Ishikawa (cell line): ENCODE data around the gene KCNIP4.

Experiments
- EP300 ChIP-seq: IDR thresholded peaks from 2 replicates; pipeline ENCODE4 v1.6.1; 2012; ENCODE audit warnings: borderline replicate concordance
- MAX ChIP-seq: IDR thresholded peaks from 2 replicates; pipeline ENCODE4 v1.6.1; 2012
- RAD21 ChIP-seq: IDR thresholded peaks from 2 replicates; pipeline ENCODE4 v1.6.1; 2012; ENCODE audit warnings: low read depth
- TAF1 ChIP-seq: IDR thresholded peaks from 2 replicates; pipeline ENCODE4 v1.6.1; 2012; ENCODE audit warnings: low read depth, mild to moderate bottlenecking

DNA sequence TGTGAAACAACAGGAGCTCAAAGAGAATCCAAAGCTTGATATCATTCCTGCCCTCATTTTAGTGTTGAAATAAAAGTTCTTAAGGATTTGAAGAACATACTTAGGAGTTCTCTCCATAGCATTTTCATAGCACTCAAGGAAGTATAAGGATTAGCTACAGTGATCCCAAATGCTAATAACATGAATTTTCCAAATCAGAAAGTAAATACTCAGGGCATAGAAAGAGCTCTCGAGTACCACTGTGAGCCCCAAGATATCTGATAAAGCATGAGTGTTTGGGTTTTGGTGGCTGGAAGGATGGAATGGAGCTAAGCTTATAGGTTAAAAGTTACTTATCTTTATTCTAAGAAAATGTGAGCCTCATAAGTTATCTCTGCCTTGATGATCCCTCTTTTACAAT is 584.9 kb downstream of the KCNIP4 start:
- TF ChIP-seq RAD21 (no peak), TAF1 (no peak), MAX (no peak), EP300 (no peak)
